Activated CD8-positive, alpha-beta memory T cell treated with anti-CD3 and anti-CD28 coated beads, Interleukin-2, amount 10 ng/mL, durations not matched to agents 7 days and 5 days (primary cell): Measurements from ENCODE around the gene NFATC2. TPM values are rescaled to one million over a fixed set of nuclear protein-coding genes. Genes with fewer than 3 reads are reported as not detected.
A peak's percentile ranks its signal among the peaks of the same experiment; 100 is the strongest.
"Not testable (repeated sequence)": the region's sequence is repeated elsewhere in the genome, so short reads cannot be mapped to it uniquely, and the experiment has no call there.

Experiments used
- ATAC-seq: fragments of 150-1000 bp; cut with Tn5 transposase; one replicate; pipeline ENCODE4 v1.10.0; 2021; ENCODE audit warnings: moderate library complexity
- CTCF ChIA-PET: fragments of 350-600 bp; sonication (Branson Sonifier 250); formaldehyde crosslinking; loops from one replicate; lab custom pipeline; 2021; ENCODE audit warnings: antibody characterized with exemption; lab: Charles Lee
- DNase-seq: peaks from one replicate; pipeline ENCODE4 v3.0.0-alpha.2; 2020
- H3K27ac Mint-ChIP-seq: one replicate; pipeline ENCODE4 v1.8.0; 2021; ENCODE audit warnings: mild to moderate bottlenecking, mixed read lengths
- H3K27me3 Mint-ChIP-seq: one replicate; pipeline ENCODE4 v1.8.0; 2021; ENCODE audit warnings: mixed read lengths
- H3K36me3 Mint-ChIP-seq: one replicate; pipeline ENCODE4 v1.8.0; 2021; ENCODE audit warnings: mild to moderate bottlenecking, mixed read lengths
- H3K4me1 Mint-ChIP-seq: one replicate; pipeline ENCODE4 v1.8.0; 2021; ENCODE audit warnings: mixed read lengths
- H3K4me3 Mint-ChIP-seq: one replicate; pipeline ENCODE4 v1.8.0; 2021; ENCODE audit warnings: mild to moderate bottlenecking, moderate library complexity, mixed read lengths
- H3K9me3 Mint-ChIP-seq: one replicate; pipeline ENCODE4 v1.8.0; 2022; ENCODE audit warnings: low read depth, mixed read lengths
- total RNA-seq, 2 experiments: library from RNA; stranded (reverse); gene quantifications; one replicate each; pipeline ENCODE4 v1.2.3, GENCODE V29; 2021

Gene NFATC2
- total RNA-seq, 2 experiments from 2014 or later: 39.9 to 59.0 TPM

DNA sequence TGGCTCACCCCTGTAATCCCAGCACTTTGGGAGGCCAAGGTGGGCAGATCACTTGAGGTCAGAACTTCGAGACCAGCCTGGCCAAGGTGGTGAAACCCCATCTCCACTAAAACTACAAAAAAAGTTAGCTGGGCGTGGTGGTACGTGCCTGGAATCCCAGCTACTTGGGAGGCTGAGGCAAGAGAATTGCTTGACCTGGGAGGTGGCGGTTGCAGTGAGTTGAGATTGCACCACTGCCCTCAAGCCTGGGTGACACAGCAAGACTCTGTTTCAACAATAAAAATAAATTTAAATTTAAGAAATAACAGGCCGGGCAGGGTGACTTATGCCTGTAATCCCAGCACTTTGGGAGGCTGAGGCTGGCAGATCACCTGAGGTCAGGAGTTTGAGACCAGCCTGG, 80.7 kb downstream of the NFATC2 start:
- H3K36me3 Mint-ChIP-seq: peaks cover 66% of the 10 kb centered on the region
- CTCF ChIA-PET: interaction anchor here (1.3 to 1.4 kb wide), 2 partner anchors 12 to 35 kb away, joined by 3 read pairs; no protein-coding TSS in a partner anchor
- ATAC-seq, H3K27me3 Mint-ChIP-seq, H3K9me3 Mint-ChIP-seq, H3K4me3 Mint-ChIP-seq, H3K27ac Mint-ChIP-seq, DNase-seq: not testable (repeated sequence)
- H3K4me1 Mint-ChIP-seq: peaks cover 45% of the 10 kb centered on the region

GRCh38 chr20:51461306-51461705, 81.2 kb downstream of the NFATC2 start:
- H3K27me3 Mint-ChIP-seq: no peaks in the 10 kb centered on the region
- no peak overlapping the region for H3K27ac Mint-ChIP-seq
- H3K36me3 Mint-ChIP-seq: peaks cover 67% of the 10 kb centered on the region
- H3K9me3 Mint-ChIP-seq: no peaks in the 10 kb centered on the region
- no peak overlapping the region for H3K4me3 Mint-ChIP-seq
- DNase-seq: no peak
- ATAC-seq: no peak
- CTCF ChIA-PET: no interaction called here
- H3K4me1 Mint-ChIP-seq: peaks cover 43% of the 10 kb centered on the region

GRCh38 chr20:51460569-51461265, 81.8 kb downstream of the NFATC2 start:
- no peak overlapping the region for H3K27ac Mint-ChIP-seq
- no peaks in the 10 kb centered on the region for H3K27me3 Mint-ChIP-seq
- H3K9me3 Mint-ChIP-seq: no peaks in the 10 kb centered on the region
- no peak for DNase-seq
- no peak overlapping the region for H3K4me3 Mint-ChIP-seq
- peaks cover 41% of the 10 kb centered on the region for H3K4me1 Mint-ChIP-seq
- peaks cover 68% of the 10 kb centered on the region for H3K36me3 Mint-ChIP-seq
- CTCF ChIA-PET: no interaction called here
- no peak for ATAC-seq

- DNase-seq (no peak), ATAC-seq (no peak)
- Mint-ChIP-seq H3K27ac (peak overlapping the region; percentile 2), H3K36me3 (peaks cover 67% of the 10 kb centered on the region), H3K27me3 (no peaks in the 10 kb centered on the region), H3K4me3 (no peak overlapping the region), H3K9me3 (peaks cover 1% of the 10 kb centered on the region), H3K4me1 (peaks cover 39% of the 10 kb centered on the region)
- CTCF ChIA-PET: no interaction called here
These were observed 82.4 kb downstream of the NFATC2 start for GRCh38 chr20:51460163-51460562.

DNA sequence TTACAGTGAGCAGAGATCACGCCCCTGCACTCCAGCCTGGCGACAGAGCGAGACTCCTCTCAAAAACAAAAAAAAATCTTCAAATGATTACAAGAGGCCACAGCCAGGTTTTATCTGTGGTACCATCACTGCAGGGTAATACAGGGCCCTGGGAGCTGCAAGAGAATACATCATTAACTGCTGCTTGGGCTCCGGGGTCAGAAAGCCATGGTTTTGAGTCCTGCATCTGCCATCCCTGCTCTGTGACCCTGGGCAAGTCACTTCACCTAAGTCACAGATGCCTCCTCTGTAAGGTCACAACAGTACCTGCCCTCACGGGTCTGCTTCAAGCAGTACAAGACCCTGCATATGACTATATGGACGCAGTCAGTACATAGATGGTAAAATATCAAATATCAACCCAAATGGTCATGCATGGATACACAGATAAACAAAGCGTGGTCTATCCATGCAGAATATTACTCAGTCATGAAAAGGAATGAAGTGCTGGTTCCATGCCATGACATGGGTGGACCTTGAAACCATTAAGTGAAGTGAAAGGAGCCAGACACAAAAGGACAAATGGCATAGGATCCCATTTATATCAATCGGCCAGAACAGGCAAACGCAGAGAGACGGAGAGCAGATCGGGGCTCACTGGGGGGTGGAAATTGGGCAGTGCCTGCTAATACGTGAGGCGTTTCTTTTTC, 83.6 kb downstream of the NFATC2 start:
- Mint-ChIP-seq H3K27me3 (no peaks in the 10 kb centered on the region), H3K9me3 (peaks cover 2% of the 10 kb centered on the region), H3K4me1 (peaks cover 30% of the 10 kb centered on the region), H3K4me3 (no peak overlapping the region), H3K36me3 (peaks cover 70% of the 10 kb centered on the region), H3K27ac (peak overlapping the region; percentile 56)
- CTCF ChIA-PET: interaction anchor here (1.3 kb wide), 1 partner anchor 11 kb away, joined by 3 read pairs; no protein-coding TSS in a partner anchor
- DNase-seq (no peak), ATAC-seq (no peak)

- DNase-seq (no peak), ATAC-seq (no peak)
- Mint-ChIP-seq H3K9me3 (peaks cover 2% of the 10 kb centered on the region), H3K36me3 (peaks cover 71% of the 10 kb centered on the region), H3K4me3 (no peak overlapping the region), H3K4me1 (peaks cover 26% of the 10 kb centered on the region), H3K27me3 (no peaks in the 10 kb centered on the region), H3K27ac (peak overlapping the region; percentile 62)
- CTCF ChIA-PET: interaction anchor here (0.7 to 1.3 kb wide), 2 partner anchors 13 to 667 kb away, joined by 3 read pairs; no protein-coding TSS in a partner anchor
These were observed 85.0 kb downstream of the NFATC2 start for GRCh38 chr20:51457533-51457932.

DNA sequence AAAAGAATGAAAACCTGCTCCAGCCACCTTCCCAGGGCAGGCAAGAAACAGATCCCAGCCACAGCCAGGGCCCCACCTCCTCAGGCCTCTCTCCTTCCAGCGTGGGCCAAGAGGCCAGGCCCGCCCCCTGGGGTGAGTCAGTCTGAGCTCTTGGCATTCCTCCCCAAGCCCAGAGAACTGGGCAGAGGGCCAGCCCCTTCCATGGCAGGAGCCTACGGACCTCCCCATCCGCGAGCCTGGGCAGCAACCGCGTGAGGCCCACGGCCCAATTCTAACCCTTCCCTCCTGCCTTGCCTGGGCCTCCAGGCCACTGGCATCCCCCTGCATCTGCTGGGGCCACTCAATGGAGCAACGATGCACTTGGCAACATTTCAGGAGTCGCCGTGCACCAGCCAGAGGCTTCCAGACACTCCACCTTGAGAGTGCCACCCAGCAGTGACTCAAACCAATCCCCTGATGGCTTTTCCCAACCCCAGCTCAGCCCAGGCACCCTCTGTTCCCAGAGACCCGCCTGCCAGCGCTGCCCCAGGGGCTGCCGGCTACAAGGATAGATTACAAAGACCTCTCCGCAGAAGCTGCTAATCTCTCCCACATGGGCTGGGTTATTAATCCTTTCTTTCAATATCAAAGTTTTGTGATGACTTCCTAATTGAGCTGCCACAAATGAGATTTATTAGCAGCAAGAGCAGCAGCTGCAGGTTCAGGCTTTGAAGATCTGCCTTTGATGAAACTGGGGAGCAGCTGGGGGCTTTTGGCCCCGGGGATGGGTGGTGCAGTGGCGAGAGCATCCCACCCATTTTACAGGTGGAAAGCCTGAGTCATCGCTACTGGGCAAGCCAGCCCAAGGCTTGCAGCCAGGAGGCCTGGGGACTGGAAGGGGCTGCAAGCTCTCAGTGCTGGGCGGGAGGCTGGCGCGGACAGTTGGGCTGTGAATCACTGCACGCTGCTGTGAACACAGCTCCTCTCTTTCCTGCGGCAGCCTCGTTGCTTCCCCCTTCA, 85.7 kb downstream of the NFATC2 start:
- CTCF ChIA-PET: interaction anchor here (0.7 kb wide), 1 partner anchor 666 kb away, joined by 3 read pairs; no protein-coding TSS in a partner anchor
- Mint-ChIP-seq H3K27me3 (no peaks in the 10 kb centered on the region), H3K9me3 (peaks cover 2% of the 10 kb centered on the region), H3K4me1 (peaks cover 28% of the 10 kb centered on the region), H3K27ac (peak overlapping the region; percentile 62), H3K36me3 (peaks cover 78% of the 10 kb centered on the region), H3K4me3 (no peak overlapping the region)
- ATAC-seq: no peak
- DNase-seq: no peak

DNA sequence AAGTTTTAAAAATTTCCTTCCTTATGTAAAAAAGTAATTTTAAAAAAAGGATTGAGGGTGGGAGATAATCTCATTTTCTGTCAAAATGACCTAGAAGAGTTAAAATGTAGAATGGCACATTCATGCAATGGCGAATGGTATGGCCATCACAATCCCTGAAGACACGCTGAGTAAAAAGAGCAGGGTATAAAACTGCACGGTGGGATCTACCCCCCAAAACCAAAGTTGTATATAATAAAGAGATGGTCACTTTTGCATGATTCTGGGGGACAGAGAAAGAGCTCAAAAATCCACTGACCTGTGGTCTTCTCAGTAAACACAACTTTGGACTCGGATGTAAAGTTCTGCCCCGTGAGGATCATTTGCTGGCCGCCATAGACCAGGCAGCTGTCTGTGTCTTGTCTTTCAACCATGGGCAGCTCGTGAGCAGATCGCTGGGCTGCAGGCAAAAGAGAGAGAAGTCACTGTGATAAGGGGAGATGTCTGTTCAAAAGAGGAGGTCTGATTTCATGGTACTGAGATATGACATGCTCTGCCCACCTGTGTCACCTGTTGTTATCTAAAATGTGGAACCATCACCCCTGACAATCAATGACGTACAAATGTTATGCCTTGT, 88.2 kb downstream of the NFATC2 start:
- peak overlapping the region; percentile 41 for H3K27ac Mint-ChIP-seq
- no peak overlapping the region for H3K4me3 Mint-ChIP-seq
- peaks cover 70% of the 10 kb centered on the region for H3K36me3 Mint-ChIP-seq
- ATAC-seq: no peak
- H3K4me1 Mint-ChIP-seq: peaks cover 28% of the 10 kb centered on the region
- H3K9me3 Mint-ChIP-seq: peaks cover 2% of the 10 kb centered on the region
- no peaks in the 10 kb centered on the region for H3K27me3 Mint-ChIP-seq
- DNase-seq: no peak
- CTCF ChIA-PET: no interaction called here

GRCh38 chr20:51452734-51453365, 89.7 kb downstream of the NFATC2 start:
- CTCF ChIA-PET: no interaction called here
- H3K27me3 Mint-ChIP-seq: no peaks in the 10 kb centered on the region
- H3K36me3 Mint-ChIP-seq: peaks cover 68% of the 10 kb centered on the region
- peaks cover 2% of the 10 kb centered on the region for H3K9me3 Mint-ChIP-seq
- no peak for ATAC-seq
- H3K4me3 Mint-ChIP-seq: no peak overlapping the region
- DNase-seq: no peak
- no peak overlapping the region for H3K27ac Mint-ChIP-seq
- H3K4me1 Mint-ChIP-seq: peaks cover 25% of the 10 kb centered on the region

- DNase-seq: no peak
- Mint-ChIP-seq H3K27me3 (no peaks in the 10 kb centered on the region), H3K27ac (peak overlapping the region; percentile 64), H3K4me3 (no peak overlapping the region), H3K9me3 (peaks cover 2% of the 10 kb centered on the region), H3K36me3 (peaks cover 68% of the 10 kb centered on the region), H3K4me1 (peaks cover 23% of the 10 kb centered on the region)
- CTCF ChIA-PET: interaction anchor here (1.1 kb wide), 1 partner anchor 10 kb away, joined by 3 read pairs; no protein-coding TSS in a partner anchor
- ATAC-seq: no peak
These were observed 90.4 kb downstream of the NFATC2 start for GRCh38 chr20:51452091-51452613.

- H3K9me3 Mint-ChIP-seq: peaks cover 2% of the 10 kb centered on the region
- CTCF ChIA-PET: interaction anchor here (1.1 to 1.6 kb wide), 2 partner anchors 9 to 66 kb away, joined by 3 read pairs; no protein-coding TSS in a partner anchor
- ATAC-seq (no peak), DNase-seq (no peak)
- no peak overlapping the region for H3K4me3 Mint-ChIP-seq
- H3K27me3 Mint-ChIP-seq: no peaks in the 10 kb centered on the region
- H3K36me3 Mint-ChIP-seq: peaks cover 65% of the 10 kb centered on the region
- no peak overlapping the region for H3K27ac Mint-ChIP-seq
- H3K4me1 Mint-ChIP-seq: peaks cover 23% of the 10 kb centered on the region
These were observed 91.0 kb downstream of the NFATC2 start for GRCh38 chr20:51451484-51451883.

GRCh38 chr20:51450984-51451383, 91.5 kb downstream of the NFATC2 start:
- CTCF ChIA-PET: interaction anchor here (1.6 kb wide), 1 partner anchor 66 kb away, joined by 3 read pairs; no protein-coding TSS in a partner anchor
- DNase-seq (no peak), ATAC-seq (no peak)
- H3K4me3 Mint-ChIP-seq: no peak overlapping the region
- peaks cover 2% of the 10 kb centered on the region for H3K9me3 Mint-ChIP-seq
- H3K27me3 Mint-ChIP-seq: no peaks in the 10 kb centered on the region
- peaks cover 65% of the 10 kb centered on the region for H3K36me3 Mint-ChIP-seq
- H3K4me1 Mint-ChIP-seq: peaks cover 24% of the 10 kb centered on the region
- H3K27ac Mint-ChIP-seq: no peak overlapping the region
